ENCODE results near the gene TRNT1. TPM values are rescaled to one million over a fixed set of nuclear protein-coding genes. Genes with fewer than 3 reads are reported as not detected.

TRNT1 gene
- total RNA-seq, 1 donor from 2014 or later, result 16.0 TPM

DNA sequence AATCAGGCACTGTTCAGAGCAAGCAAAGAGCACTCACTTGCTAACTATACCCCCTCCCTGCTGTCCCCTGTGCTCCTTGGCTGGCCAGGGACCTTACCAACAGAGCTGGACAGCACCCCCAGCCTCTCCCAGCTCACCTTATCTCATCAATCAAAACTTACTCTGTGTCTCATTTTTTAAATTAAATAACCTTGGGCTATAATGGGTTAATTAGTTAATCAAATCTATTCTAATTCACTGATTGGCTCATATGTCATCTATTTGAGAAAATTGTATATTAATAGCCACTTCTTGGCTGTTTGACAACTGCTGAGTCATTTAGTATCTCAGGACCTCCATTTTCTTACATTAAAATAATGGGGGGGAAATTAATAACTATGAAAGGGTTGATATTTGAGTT is 39.5 kb upstream of the TRNT1 start:
- no peak overlapping the region for H3K4me3 ChIP-seq (ENCODE audit: insufficient read depth, low read depth, low read length)
- Mint-ChIP-seq H3K4me3 (ENCODE audit: unreplicated experiment) (no peak overlapping the region), H3K27me3 (ENCODE audit: low read depth, unreplicated experiment) (no peaks in the 10 kb centered on the region), H3K4me1 (ENCODE audit: low read depth, unreplicated experiment) (no peaks in the 10 kb centered on the region), H3K27ac (ENCODE audit: unreplicated experiment) (no peak overlapping the region), H3K36me3 (ENCODE audit: low read depth, unreplicated experiment) (no peaks in the 10 kb centered on the region), H3K9me3 (ENCODE audit: unreplicated experiment) (peaks cover 8% of the 10 kb centered on the region)
- no peak overlapping the region for H2AFZ ChIP-seq (ENCODE audit: low read depth, low read length)
- no peak overlapping the region for H3K9ac ChIP-seq (ENCODE audit: low read length)
- no peak overlapping the region for H3K4me2 ChIP-seq (ENCODE audit: low read length)
- H3K27me3 ChIP-seq (ENCODE audit: insufficient read depth, low read length), result no peaks in the 10 kb centered on the region
- FAIRE-seq (no peak), DNase-seq (ENCODE audit: low read depth) (no peak)
- TF ChIP-seq CTCF (IDR thresholded peaks at IDR 0.05; ENCODE audit: insufficient read depth, low read depth, low read length) (no peak), EZH2 (IDR thresholded peaks at IDR 0.05; ENCODE audit: insufficient read depth, low read length) (no peak)
- no peak overlapping the region for H3K27ac ChIP-seq (ENCODE audit: low read depth, low read length)
- no peaks in the 10 kb centered on the region for H4K20me1 ChIP-seq (ENCODE audit: insufficient read depth, low read length)
- H3K79me2 ChIP-seq (ENCODE audit: insufficient read depth, low read length), result no peaks in the 10 kb centered on the region
- no peaks in the 10 kb centered on the region for H3K36me3 ChIP-seq (ENCODE audit: insufficient read depth, low read length)
- H3K9me3 ChIP-seq (ENCODE audit: insufficient read depth, low read depth, low read length), result no peaks in the 10 kb centered on the region
- H3K4me1 ChIP-seq (ENCODE audit: insufficient read depth, low read length), result no peaks in the 10 kb centered on the region

DNA sequence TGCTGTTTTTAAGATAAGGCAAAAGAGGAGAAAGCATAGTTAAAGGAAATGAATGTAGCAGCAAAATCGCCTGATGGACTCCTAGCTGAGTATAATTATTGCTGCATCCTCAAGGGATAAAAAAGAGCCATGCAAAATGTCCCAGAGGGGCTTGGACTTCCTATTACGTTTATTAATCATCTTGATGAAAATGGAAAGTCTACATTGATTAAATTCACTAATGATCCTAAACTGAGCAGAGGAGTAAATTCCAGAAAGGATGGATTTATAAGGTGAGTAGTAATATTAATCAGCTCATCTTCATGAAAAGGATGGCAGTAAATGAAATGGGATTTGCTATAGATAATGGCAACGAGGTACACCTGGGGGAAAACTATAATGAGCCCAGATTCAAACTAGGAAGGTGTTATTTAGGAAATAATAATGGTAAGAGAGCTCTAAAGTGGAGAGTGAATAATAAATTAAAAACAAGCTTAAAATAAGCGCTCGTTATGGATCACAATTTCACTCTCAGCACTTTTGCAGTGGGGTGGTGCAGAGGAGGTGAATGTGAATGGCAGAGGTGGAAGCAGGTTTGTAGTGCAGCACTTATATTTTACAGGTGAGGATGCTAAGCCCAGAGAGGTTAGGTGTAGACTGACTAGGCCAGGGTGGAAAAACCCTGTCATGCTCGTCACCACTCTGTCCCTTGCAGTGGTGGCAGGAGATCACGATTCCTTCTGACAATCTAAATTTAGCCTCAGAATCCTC is 38.8 kb upstream of the TRNT1 start:
- H3K4me1 ChIP-seq (ENCODE audit: insufficient read depth, low read length), result no peaks in the 10 kb centered on the region
- no peak overlapping the region for H3K9ac ChIP-seq (ENCODE audit: low read length)
- H3K27me3 Mint-ChIP-seq (ENCODE audit: low read depth, unreplicated experiment), result no peaks in the 10 kb centered on the region
- H3K27ac Mint-ChIP-seq (ENCODE audit: unreplicated experiment), result no peak overlapping the region
- H3K27me3 ChIP-seq (ENCODE audit: insufficient read depth, low read length), result no peaks in the 10 kb centered on the region
- H2AFZ ChIP-seq (ENCODE audit: low read depth, low read length), result no peak overlapping the region
- no peak overlapping the region for H3K4me3 Mint-ChIP-seq (ENCODE audit: unreplicated experiment)
- H3K4me2 ChIP-seq (ENCODE audit: low read length), result no peak overlapping the region
- H4K20me1 ChIP-seq (ENCODE audit: insufficient read depth, low read length), result no peaks in the 10 kb centered on the region
- no peak for DNase-seq (ENCODE audit: low read depth)
- H3K36me3 ChIP-seq (ENCODE audit: insufficient read depth, low read length), result no peaks in the 10 kb centered on the region
- H3K79me2 ChIP-seq (ENCODE audit: insufficient read depth, low read length), result no peaks in the 10 kb centered on the region
- no peak overlapping the region for H3K4me3 ChIP-seq (ENCODE audit: insufficient read depth, low read depth, low read length)
- H3K9me3 ChIP-seq (ENCODE audit: insufficient read depth, low read depth, low read length), result no peaks in the 10 kb centered on the region
- no peak overlapping the region for H3K27ac ChIP-seq (ENCODE audit: low read depth, low read length)
- peaks cover 8% of the 10 kb centered on the region for H3K9me3 Mint-ChIP-seq (ENCODE audit: unreplicated experiment)
- TF ChIP-seq CTCF (IDR thresholded peaks at IDR 0.05; ENCODE audit: insufficient read depth, low read depth, low read length) (no peak), EZH2 (IDR thresholded peaks at IDR 0.05; ENCODE audit: insufficient read depth, low read length) (no peak)
- H3K36me3 Mint-ChIP-seq (ENCODE audit: low read depth, unreplicated experiment), result no peaks in the 10 kb centered on the region
- FAIRE-seq, result no peak
- H3K4me1 Mint-ChIP-seq (ENCODE audit: low read depth, unreplicated experiment), result no peaks in the 10 kb centered on the region

GRCh38 chr3:3089017-3089416 is 37.7 kb upstream of the TRNT1 start:
- peaks cover 10% of the 10 kb centered on the region for H3K9me3 Mint-ChIP-seq (ENCODE audit: unreplicated experiment)
- H3K27ac Mint-ChIP-seq (ENCODE audit: unreplicated experiment), result no peak overlapping the region
- H3K9ac ChIP-seq (ENCODE audit: low read length), result no peak overlapping the region
- H4K20me1 ChIP-seq (ENCODE audit: insufficient read depth, low read length), result no peaks in the 10 kb centered on the region
- H3K79me2 ChIP-seq (ENCODE audit: insufficient read depth, low read length), result no peaks in the 10 kb centered on the region
- no peaks in the 10 kb centered on the region for H3K4me1 Mint-ChIP-seq (ENCODE audit: low read depth, unreplicated experiment)
- H3K9me3 ChIP-seq (ENCODE audit: insufficient read depth, low read depth, low read length), result no peaks in the 10 kb centered on the region
- no peaks in the 10 kb centered on the region for H3K4me1 ChIP-seq (ENCODE audit: insufficient read depth, low read length)
- H3K36me3 ChIP-seq (ENCODE audit: insufficient read depth, low read length), result no peaks in the 10 kb centered on the region
- H3K4me3 ChIP-seq (ENCODE audit: insufficient read depth, low read depth, low read length), result no peak overlapping the region
- DNase-seq (ENCODE audit: low read depth) (no peak), FAIRE-seq (no peak)
- H3K27me3 Mint-ChIP-seq (ENCODE audit: low read depth, unreplicated experiment), result no peaks in the 10 kb centered on the region
- no peak overlapping the region for H3K4me2 ChIP-seq (ENCODE audit: low read length)
- no peak overlapping the region for H2AFZ ChIP-seq (ENCODE audit: low read depth, low read length)
- no peak overlapping the region for H3K27ac ChIP-seq (ENCODE audit: low read depth, low read length)
- H3K27me3 ChIP-seq (ENCODE audit: insufficient read depth, low read length), result no peaks in the 10 kb centered on the region
- H3K4me3 Mint-ChIP-seq (ENCODE audit: unreplicated experiment), result no peak overlapping the region
- TF ChIP-seq CTCF (IDR thresholded peaks at IDR 0.05; ENCODE audit: insufficient read depth, low read depth, low read length) (no peak), EZH2 (IDR thresholded peaks at IDR 0.05; ENCODE audit: insufficient read depth, low read length) (no peak)
- H3K36me3 Mint-ChIP-seq (ENCODE audit: low read depth, unreplicated experiment), result no peaks in the 10 kb centered on the region

Measured in astrocyte (in vitro differentiated cells and primary cell).